HCEC 1CT (cell line): ENCODE measurements around the gene CHD9.
"Not testable (repeated sequence)": the region's sequence is repeated elsewhere in the genome, so short reads cannot be mapped to it uniquely, and the experiment has no call there.

ENCODE experiments used
- DNase-seq: peaks from one replicate; pipeline ENCODE4 v3.0.0-alpha.2; 2017

Gene CHD9

DNA sequence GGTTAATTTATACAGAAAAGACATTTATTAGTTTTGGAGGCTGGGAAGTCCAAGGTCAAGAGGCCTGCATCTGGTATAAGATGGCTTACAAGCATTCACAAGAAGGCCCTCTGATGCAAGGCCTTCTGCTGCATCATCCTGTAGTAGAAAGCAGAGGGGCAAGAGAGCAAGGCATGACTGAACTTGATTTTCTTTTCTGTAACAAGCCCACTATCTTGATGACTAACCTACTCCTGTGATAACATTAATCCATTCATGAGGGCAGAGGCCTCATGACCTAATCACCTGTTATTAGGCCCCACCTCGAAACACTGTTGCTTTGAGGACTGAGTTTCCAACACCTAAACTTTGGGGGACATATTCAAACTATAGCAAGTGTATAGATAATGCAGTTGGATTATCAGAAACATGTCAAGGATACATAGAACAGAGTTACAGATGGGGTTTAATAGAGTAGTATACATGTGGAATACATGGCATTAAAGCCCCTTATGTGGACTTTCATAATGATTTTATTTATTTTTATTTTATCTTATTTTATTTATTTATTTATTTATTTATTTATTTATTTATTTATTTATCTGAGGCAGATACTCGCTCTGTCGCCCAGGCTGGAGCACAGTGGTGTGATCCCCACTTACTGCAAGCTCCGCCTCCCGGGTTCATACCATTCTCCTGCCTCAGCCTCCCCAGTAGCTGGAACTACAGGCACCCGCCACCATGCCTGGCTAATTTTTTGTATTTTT is 88.2 kb downstream of the CHD9 start:
- DNase-seq, result no peak

- DNase-seq, result no peak
Observed at GRCh38 chr16:53147500-53148065, 92.8 kb downstream of the CHD9 start.

DNA sequence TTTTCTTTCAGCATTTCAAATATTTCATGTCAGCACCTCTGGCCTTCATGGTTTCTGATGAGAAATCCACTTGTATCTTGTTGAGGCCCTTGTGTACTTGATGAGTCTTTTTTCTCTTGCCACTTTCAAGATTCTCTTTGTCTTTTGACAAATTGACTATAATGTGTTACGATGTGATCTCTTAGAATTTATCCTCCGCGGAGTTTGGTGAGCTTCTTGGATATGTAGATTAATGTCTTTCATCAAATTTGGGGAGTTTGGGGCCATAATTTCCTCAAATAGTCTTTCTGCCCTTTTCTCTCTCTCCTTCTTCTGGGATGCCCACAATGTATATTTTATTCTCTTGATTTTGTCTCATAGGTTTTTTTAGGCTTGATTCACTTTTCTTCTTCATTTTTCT is 96.0 kb downstream of the CHD9 start:
- DNase-seq, result no peak

- no peak for DNase-seq
Observed at GRCh38 chr16:53152329-53152728, 97.5 kb downstream of the CHD9 start.

- no peak for DNase-seq
Observed at GRCh38 chr16:53153130-53153529, 98.3 kb downstream of the CHD9 start.

- no peak for DNase-seq
Observed at GRCh38 chr16:53154513-53154912, 99.7 kb downstream of the CHD9 start.

GRCh38 chr16:53156516-53156915 is 101.7 kb downstream of the CHD9 start:
- no peak for DNase-seq

- peak; percentile 27 for DNase-seq
Observed at GRCh38 chr16:53159781-53160436, 105.1 kb downstream of the CHD9 start.

- no peak for DNase-seq
Observed at GRCh38 chr16:53166099-53166498, 111.3 kb downstream of the CHD9 start.

GRCh38 chr16:53168744-53169143 is 114.0 kb downstream of the CHD9 start:
- DNase-seq, result no peak

DNA sequence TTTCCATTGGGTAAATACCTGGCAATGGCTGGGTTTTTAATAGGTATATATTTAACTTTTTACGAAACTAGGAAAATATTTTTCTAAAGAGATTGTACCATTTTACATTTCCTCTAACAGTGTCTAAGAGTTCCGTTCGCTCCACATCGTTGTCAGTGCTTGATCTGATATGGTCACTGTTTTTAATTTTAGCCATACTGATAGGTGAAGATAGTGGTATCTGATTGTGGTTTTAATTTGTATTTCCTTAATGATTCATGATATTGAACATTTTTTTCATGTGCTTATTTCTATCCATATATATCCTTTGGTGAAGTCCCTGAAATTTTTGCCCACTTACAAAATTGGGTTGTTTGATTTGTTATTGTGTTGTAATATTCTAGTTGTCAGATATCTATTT is 117.7 kb downstream of the CHD9 start:
- DNase-seq, result no peak

DNA sequence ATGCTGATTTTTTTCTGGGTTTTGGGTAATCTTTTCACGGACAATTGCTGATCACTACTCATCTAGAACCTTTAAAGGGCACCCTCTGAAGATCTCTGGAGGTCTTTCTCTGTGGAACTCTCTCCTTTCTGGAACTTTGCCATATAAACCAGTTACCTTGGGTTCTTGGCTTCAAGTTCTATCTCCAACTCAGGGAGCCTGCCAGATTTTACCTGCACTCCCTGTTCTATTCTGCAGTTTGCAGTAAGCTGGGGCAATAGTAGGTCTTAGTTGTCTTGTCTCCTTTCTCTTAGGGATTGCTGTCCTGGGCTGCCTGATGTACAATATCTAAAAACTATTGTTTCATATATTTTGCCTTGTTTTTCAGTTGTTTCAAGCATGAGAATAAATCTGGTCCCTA is 120.3 kb downstream of the CHD9 start:
- DNase-seq, result no peak

- no peak for DNase-seq
Observed at GRCh38 chr16:53176434-53176833, 121.6 kb downstream of the CHD9 start.

DNA sequence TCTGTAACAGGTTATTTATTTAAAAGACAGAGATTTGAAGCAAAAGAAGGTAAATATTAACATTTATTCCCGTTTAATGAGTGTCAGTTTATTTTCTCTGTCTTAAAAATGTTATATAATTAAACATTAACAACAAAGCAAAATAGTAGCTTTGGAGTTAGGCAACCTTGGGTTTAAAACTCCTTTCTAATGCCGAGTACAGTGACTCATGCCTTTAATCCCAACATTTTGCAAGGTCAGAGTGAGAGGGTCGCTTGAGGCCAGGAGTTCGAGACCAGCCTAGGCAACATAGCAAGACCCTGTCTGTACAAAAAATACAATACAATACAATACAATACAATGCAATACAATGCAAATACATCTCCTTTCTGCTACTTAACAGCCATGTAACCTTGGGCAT is 128.7 kb downstream of the CHD9 start:
- no peak for DNase-seq

- DNase-seq, result not testable (repeated sequence)
Observed at GRCh38 chr16:53185741-53186140, 130.9 kb downstream of the CHD9 start.

GRCh38 chr16:53187775-53188174 is 133.0 kb downstream of the CHD9 start:
- no peak for DNase-seq

DNA sequence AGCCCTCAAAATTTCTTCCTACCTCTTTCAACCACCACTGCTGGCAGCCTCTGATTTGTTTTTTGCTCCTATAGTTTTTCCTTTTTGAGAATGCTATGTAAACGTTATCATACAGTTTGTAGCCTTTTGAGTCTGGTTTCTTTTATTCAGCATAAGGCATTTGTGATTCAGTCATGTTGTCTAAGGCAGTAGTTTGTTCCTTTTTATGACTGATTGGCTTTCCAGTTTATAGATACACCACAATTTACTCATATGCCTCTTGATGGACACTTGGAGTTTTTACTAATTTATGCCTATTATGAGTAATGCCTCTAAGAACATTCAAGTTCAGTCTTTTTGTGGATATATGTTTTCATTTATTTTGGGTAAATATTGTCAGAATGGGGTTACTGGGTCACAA is 136.6 kb downstream of the CHD9 start:
- DNase-seq, result no peak

DNA sequence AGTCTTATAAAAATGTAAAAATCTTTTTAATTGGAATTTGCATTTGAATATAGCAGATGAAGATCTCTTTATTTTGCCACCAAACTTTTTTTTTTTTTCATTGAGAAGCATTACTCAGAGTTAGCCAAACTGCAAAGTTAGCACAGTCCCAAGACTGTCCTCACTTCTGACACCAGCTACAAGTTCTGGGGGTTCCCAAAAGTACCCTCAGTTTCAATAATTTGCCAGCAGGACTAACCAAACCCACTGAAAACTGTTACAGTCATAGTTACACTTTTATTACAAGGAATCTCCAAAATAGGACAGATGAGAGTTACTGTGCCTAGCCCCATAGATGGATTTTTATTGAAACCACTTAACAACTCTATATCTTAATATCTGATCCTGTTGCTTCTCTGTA is 144.1 kb downstream of the CHD9 start:
- no peak for DNase-seq

DNA sequence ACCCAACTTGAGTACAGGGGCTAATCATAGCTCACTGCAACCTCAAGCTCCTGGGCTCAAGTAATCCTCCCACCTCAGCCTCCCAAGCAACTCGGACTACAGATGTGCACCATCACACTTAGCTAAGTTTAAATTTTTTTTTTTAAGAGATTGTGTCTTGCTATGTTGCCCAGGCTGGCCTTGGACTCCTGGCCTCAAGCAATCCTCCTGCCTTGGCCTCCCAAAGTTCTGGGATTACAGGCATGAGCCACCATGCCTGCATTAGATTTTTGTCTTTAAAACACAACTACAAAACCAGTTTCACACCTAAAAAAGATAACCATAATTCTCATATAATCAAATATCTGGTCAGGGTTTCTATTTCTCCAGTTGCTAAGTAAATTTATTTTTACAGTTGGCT is 147.1 kb downstream of the CHD9 start:
- no peak for DNase-seq

GRCh38 chr16:53202398-53202797 is 147.6 kb downstream of the CHD9 start:
- no peak for DNase-seq

DNA sequence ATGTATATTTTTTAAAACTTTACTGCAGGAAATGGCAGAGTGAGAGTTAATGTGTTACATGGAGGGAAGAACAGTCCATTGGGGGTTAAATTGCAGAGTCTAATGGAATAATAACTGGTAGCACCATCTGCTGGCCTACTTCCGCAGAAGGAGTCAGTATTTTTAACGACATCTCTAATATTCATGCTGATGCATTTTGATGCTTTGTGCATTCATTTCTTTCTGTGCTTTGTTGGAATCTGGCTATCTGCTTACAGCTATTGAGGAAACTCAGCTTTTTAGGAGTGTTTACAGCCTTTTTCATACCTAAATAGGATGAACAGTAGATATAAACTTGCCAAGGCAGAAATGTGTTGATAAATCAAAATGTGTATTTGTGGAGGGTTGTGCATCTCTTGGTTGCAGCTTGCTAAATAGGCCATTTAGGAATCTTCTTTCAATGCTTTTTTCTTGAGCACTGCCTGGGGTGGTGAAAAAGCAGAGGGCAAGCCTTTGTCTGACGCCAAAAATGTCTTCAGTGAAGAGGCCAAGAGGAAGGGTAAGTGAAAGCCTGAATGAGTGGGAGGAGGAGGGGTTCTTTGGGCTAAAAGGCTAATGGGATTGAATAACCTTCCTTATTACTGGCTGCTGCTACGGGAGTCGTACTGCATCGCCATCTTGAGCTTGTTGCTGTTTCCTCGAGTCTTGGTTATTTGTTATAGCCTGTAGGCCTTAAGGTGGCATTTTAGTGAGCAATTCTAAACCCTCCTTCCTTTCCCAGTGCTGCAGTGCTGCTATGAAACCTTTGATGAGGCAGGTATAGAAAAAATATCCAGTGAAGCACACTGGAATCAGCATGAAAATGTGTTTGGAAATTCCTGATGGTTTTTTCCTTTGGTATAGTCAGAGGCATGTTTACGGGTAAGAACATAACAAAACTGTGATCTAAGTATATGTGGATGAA is 153.3 kb downstream of the CHD9 start:
- DNase-seq, result peak; percentile 85

DNA sequence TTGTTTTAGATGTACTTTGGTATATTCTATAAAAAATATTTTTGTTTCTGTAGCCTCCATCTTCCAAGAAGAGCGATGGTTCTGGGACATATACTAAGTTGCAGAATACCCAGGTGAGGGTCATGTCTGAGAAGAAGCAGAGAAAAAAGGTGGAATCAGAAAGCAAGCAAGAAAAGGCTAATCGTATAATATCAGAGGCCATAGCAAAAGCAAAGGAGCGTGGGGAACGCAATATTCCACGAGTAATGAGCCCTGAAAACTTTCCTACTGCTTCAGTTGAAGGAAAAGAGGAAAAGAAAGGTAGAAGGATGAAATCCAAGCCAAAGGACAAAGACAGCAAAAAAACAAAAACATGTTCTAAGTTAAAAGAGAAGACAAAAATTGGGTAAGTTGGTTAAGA is 154.6 kb downstream of the CHD9 start:
- DNase-seq, result no peak

DNA sequence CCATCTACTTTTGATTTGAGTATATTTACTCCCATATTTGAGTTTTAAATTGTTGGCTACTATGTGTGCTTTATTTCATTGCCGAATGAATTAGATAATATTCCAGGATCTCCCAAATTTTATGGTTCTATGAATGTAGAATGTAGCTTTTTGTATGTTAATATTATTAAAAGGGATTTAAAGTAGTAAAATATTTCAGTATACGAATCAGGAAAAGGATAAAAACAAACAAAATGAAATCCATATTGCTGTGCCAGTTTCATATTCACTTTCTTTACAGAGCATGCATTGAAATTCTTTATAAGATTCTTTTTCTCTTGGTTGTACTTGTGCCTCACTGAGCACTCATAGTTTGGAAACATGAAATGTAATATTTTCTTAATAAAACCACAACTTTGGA is 155.1 kb downstream of the CHD9 start:
- DNase-seq, result no peak
